Spleen (tissue), 11 donors: ENCODE measurements around the gene BANF2. TPM values are rescaled to one million over a fixed set of nuclear protein-coding genes. Genes with fewer than 3 reads are reported as not detected.

Experiments
- DNase-seq: peaks from one replicate; pipeline ENCODE4 v3.0.0-alpha.2; 2020
- H3K27ac ChIP-seq, 8 donors: fragments of 200-600 bp; sonication (generic) in 7 of 8; 1 replicate in 4 of 8; 2 replicates in 4 of 8; pipeline versions ENCODE4 v1.5.0 to v1.8.0; 2016 to 2021; ENCODE audit warnings: inconsistent platforms in 4 of 8, mild to moderate bottlenecking in 4 of 8, moderate library complexity in 1 of 8
- H3K27me3 ChIP-seq, 7 donors: fragments of 200-600 bp; sonication (generic) in 6 of 7; replicated peaks in 1 of 7; 1 replicate in 4 of 7; 2 replicates in 3 of 7; pipeline versions ENCODE4 v1.5.0 to v1.8.0; 2016 to 2021; ENCODE audit warnings: inconsistent platforms in 3 of 7, mild to moderate bottlenecking in 1 of 7
- H3K36me3 ChIP-seq, 6 donors: fragments of 200-600 bp; sonication (generic) in 5 of 6; 1 replicate in 4 of 6; 2 replicates in 2 of 6; pipeline versions ENCODE4 v1.5.0 to v1.8.0; 2016 to 2021; ENCODE audit warnings: inconsistent platforms in 2 of 6
- H3K4me1 ChIP-seq, 6 donors: fragments of 200-600 bp; sonication (generic) in 5 of 6; 1 replicate in 3 of 6; 2 replicates in 3 of 6; pipeline versions ENCODE4 v1.5.0 to v1.8.0; 2016 to 2021; ENCODE audit warnings: inconsistent platforms in 3 of 6
- H3K4me3 ChIP-seq, 8 donors: fragments of 200-600 bp; sonication (generic) in 7 of 8; 1 replicate in 4 of 8; 2 replicates in 4 of 8; pipeline versions ENCODE4 v1.5.0 to v1.8.0; 2016 to 2021; ENCODE audit warnings: inconsistent platforms in 4 of 8, mild to moderate bottlenecking in 4 of 8, moderate library complexity in 2 of 8
- H3K9me3 ChIP-seq, 8 donors: fragments of 200-600 bp; sonication (generic) in 7 of 8; 1 replicate in 4 of 8; 2 replicates in 4 of 8; pipeline versions ENCODE4 v1.5.0 to v1.8.0; 2016 to 2021; ENCODE audit warnings: inconsistent platforms in 4 of 8
- POLR2A ChIP-seq, 3 donors: fragments of 450-650 bp; IDR thresholded peaks; one replicate each; pipeline ENCODE4 v1.5.1; 2017; ENCODE audit warnings: antibody characterized with exemption in 3 of 3, mild to moderate bottlenecking in 1 of 3
- POLR2AphosphoS5 ChIP-seq, 3 donors: sonication (generic); formaldehyde crosslinking; IDR thresholded peaks; one replicate each; pipeline ENCODE4 v1.5.1; 2017; ENCODE audit warnings: antibody characterized with exemption in 3 of 3
- WGBS, 5 donors: extraction: QIAGEN DNeasy Blood & Tissue Kit in 3 of 5; methylation state at CpG; one replicate each; pipeline versions ENCODE4 v1.1.5 to v1.1.7; 2013 to 2018; 5-methylcytosine and 5-hydroxymethylcytosine counted together
- intact Hi-C: fragments of 100-400 bp; cut with DNase I; formaldehyde crosslinking; loops from one replicate; pipeline ENCODE4 v1.15.0; 2023; ENCODE audit warnings: low total_unique reads
- polyA plus RNA-seq, 3 donors: library from polyadenylated mRNA; stranded (reverse); fragments of 200-250 nt; gene quantifications; one replicate each; pipeline ENCODE4 v1.2.1, GENCODE V29; 2013
- total RNA-seq, 7 donors: library from RNA; depleted of rRNA in 3 of 7; stranded (reverse); fragments of >200 nt in 3 of 7; fragmentation: NEBNext Ultra II Directional in 4 of 7; extraction: Animal tissue kit (Norgen Biotek cat#: 25700) in 4 of 7; gene quantifications; one replicate each; pipeline versions ENCODE4 v1.1.0 to v1.2.1, GENCODE V29; 2016 to 2021
- TF ChIP-seq, protein P1 (sequence below), 11 experiments: fragments of 200-600 bp in 7 of 11; fragments of 450-650 bp in 4 of 11; sonication (generic) in 4 of 11; IDR thresholded peaks in 8 of 11; conservative IDR thresholded peaks in 3 of 11; 1 replicate in 7 of 11; 2 replicates in 4 of 11; pipeline versions ENCODE4 v1.4.0 to v1.8.0; 2016 to 2021; ENCODE audit warnings: antibody characterized with exemption in 11 of 11, inconsistent platforms in 4 of 11, mild to moderate bottlenecking in 1 of 11
- donor health status: healthy with polysubstance abuse.
- donor health status: DM: no; HTN: no; CAD: no; lungs with moderate emphysema.
- donor health status: DM: no; HTN: no; CAD: no.
- donor health status: Bipolar disorder and iron deficiency.
- donor health status: healthy.
- donor health status: DM: no; HTN: no; CAD: no.
- donor health status: DM: yes; HTN: yes; CAD: no.

The BANF2 gene
- total and polyA plus RNA-seq, 10 donors, result not detected

DNA sequence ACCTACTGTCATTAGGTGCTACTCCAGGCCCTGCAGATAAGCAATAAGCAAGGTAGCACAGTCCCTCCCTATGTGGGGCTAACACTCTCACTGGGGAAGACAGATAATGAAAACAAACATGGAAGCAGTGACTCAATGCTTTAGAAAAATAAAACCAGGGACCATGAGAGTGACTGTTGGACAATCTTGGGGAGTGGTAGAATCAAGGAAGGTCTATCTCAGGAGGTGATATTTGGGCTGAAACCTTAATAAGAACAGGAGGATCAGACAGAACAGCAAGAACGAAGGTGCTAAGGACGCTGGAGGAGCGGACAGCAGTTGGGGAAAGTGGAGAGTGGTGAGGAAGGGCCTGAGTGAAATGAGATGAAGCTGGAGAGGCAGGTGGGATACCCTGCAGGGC, 58.2 kb downstream of the BANF2 start:
- Histone ChIP-seq H3K4me1 (no peaks in the 10 kb centered on the region), H3K27me3 (no peaks in the 10 kb centered on the region), H3K27ac (no peak overlapping the region), H3K9me3 (peaks cover 0 to 21% (median 16%) of the 10 kb centered on the region in 8 donors), H3K36me3 (no peaks in the 10 kb centered on the region), H3K4me3 (no peak overlapping the region)
- intact Hi-C loops, result no loop called here
- no peak for DNase-seq
- no peak for TF ChIP-seq POLR2A (IDR thresholded peaks at IDR 0.05)
- WGBS, 5 donors, result 91 to 95% (median 91%) methylated on average over 3 of the region's 3 CpGs

DNA sequence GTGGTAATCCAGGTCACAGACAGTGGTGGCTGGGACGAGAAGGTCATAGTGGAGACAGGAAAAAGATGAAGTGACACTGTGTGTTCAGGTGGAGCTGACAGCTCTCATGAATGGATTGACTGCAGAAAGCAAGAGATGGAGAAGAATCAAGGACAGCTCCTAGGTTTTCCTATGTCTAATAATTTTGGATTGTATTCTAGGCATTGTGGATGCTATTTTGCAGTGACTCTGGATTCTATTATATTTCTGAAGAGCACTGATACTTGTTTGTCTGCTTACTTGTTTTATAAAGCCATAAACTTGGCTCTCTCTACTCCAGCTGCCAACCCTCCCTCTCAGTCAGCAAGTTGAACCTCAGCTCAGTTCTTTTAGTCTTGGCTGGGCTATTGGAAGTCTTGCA, 58.7 kb downstream of the BANF2 start:
- peaks cover 0 to 21% (median 16%) of the 10 kb centered on the region in 8 donors for H3K9me3 ChIP-seq
- no peak overlapping the region for H3K4me3 ChIP-seq
- H3K27ac ChIP-seq, result no peak overlapping the region
- TF ChIP-seq POLR2AphosphoS5 (IDR thresholded peaks at IDR 0.05) (no peak), POLR2A (IDR thresholded peaks at IDR 0.05) (no peak)
- TF ChIP-seq, protein P1, sequence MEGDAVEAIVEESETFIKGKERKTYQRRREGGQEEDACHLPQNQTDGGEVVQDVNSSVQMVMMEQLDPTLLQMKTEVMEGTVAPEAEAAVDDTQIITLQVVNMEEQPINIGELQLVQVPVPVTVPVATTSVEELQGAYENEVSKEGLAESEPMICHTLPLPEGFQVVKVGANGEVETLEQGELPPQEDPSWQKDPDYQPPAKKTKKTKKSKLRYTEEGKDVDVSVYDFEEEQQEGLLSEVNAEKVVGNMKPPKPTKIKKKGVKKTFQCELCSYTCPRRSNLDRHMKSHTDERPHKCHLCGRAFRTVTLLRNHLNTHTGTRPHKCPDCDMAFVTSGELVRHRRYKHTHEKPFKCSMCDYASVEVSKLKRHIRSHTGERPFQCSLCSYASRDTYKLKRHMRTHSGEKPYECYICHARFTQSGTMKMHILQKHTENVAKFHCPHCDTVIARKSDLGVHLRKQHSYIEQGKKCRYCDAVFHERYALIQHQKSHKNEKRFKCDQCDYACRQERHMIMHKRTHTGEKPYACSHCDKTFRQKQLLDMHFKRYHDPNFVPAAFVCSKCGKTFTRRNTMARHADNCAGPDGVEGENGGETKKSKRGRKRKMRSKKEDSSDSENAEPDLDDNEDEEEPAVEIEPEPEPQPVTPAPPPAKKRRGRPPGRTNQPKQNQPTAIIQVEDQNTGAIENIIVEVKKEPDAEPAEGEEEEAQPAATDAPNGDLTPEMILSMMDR (IDR thresholded peaks at IDR 0.05 in 8 of 11, conservative IDR thresholded peaks at IDR 0.05 in 3 of 11), result no peak
- no peaks in the 10 kb centered on the region for H3K27me3 ChIP-seq
- 82 to 100% (median 89%) methylated on average over 1 of the region's 1 CpG for WGBS, 5 donors
- intact Hi-C loops, result no loop called here
- no peaks in the 10 kb centered on the region for H3K4me1 ChIP-seq
- no peaks in the 10 kb centered on the region for H3K36me3 ChIP-seq
- DNase-seq, result no peak

DNA sequence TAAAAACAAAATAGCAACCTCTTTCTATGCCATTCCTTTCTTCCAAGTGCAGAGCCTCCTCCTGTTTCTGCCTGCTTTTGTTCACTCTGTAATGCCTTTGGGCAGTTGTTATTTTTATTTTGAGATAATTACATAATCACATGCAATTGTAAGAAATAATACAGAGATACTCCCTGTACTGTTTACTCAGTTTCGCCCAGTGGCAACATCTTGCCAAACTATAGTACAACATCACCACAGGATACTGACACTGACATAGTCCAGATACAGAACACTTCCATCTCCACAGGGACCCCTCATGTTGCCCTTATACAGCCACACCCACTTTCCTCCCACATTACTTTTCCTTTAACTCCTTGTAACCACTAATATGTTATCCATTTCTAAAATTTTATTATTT, 59.7 kb downstream of the BANF2 start:
- 88 to 100% (median 92%) methylated on average over 1 of the region's 1 CpG for WGBS, 5 donors
- Histone ChIP-seq H3K4me3 (no peak overlapping the region), H3K9me3 (peaks cover 0 to 21% (median 16%) of the 10 kb centered on the region in 8 donors), H3K27me3 (no peaks in the 10 kb centered on the region), H3K27ac (no peak overlapping the region), H3K36me3 (no peaks in the 10 kb centered on the region), H3K4me1 (no peaks in the 10 kb centered on the region)
- no peak for DNase-seq
- TF ChIP-seq, protein P1 (IDR thresholded peaks at IDR 0.05 in 8 of 11, conservative IDR thresholded peaks at IDR 0.05 in 3 of 11), result no peak
- no peak for TF ChIP-seq POLR2AphosphoS5 (IDR thresholded peaks at IDR 0.05)
- intact Hi-C loops, result no loop called here

DNA sequence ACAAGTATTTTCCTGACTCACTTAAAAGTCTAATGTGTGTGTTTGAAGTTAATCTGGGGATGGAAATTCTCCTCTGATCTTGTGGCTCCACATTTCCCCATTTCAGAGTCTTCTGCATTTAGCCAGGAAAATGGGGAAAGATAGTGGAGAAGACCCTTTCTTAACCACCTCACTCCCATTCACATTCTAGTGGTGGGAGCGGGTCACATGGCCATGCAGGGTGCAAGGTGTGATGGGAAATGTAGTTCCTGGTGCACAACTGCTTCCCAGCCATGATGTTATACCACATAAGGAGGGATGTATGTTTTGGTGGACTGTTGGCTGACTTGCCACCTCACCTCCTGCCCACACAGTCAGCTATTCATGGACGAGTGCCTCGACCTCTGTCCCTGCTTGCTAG, 61.8 kb downstream of the BANF2 start:
- 80 to 95% (median 91%) methylated on average over 3 of the region's 3 CpGs for WGBS, 5 donors
- H3K4me1 ChIP-seq, result no peaks in the 10 kb centered on the region
- H3K4me3 ChIP-seq, result no peak overlapping the region
- H3K27ac ChIP-seq, result no peak overlapping the region
- no peak for DNase-seq
- H3K36me3 ChIP-seq, result no peaks in the 10 kb centered on the region
- H3K27me3 ChIP-seq, result no peaks in the 10 kb centered on the region
- TF ChIP-seq POLR2A (IDR thresholded peaks at IDR 0.05) (no peak), POLR2AphosphoS5 (IDR thresholded peaks at IDR 0.05) (no peak)
- TF ChIP-seq, protein P1 (IDR thresholded peaks at IDR 0.05 in 8 of 11, conservative IDR thresholded peaks at IDR 0.05 in 3 of 11), result no peak
- intact Hi-C loops, result no loop called here
- H3K9me3 ChIP-seq, result peaks cover 0 to 21% (median 16%) of the 10 kb centered on the region in 8 donors
